Kidney (tissue), 14 donors: Measurements from ENCODE around the gene ZNF423. TPM values are rescaled to one million over a fixed set of nuclear protein-coding genes. Genes with fewer than 3 reads are reported as not detected.

Experiments used
- DNase-seq, 5 donors: peaks; one replicate each; pipeline ENCODE4 v3.0.0-alpha.2; 2013 to 2020
- FAIRE-seq: peaks from 2 replicates; lab custom pipeline; 2012; peaks lifted over from hg19 to GRCh38; lab: Jason Lieb, UNC
- H3K27ac ChIP-seq, 2 donors: one replicate each; pipeline ENCODE4 v1.7.0; 2013; ENCODE audit warnings: low read depth in 2 of 2, low read length in 2 of 2, inconsistent platforms in 1 of 2
- H3K27me3 ChIP-seq: one replicate; pipeline ENCODE4 v1.7.1; 2013; ENCODE audit warnings: low read length, inconsistent platforms; ENCODE audit not compliant: control insufficient read depth, insufficient read depth
- H3K36me3 ChIP-seq, 3 donors: one replicate each; pipeline versions ENCODE4 v1.7.0 to v1.7.1; 2013; ENCODE audit warnings: low read length in 3 of 3, control low read depth in 1 of 3, inconsistent platforms in 1 of 3; ENCODE audit not compliant: insufficient read depth in 3 of 3, control insufficient read depth in 2 of 3
- H3K4me1 ChIP-seq, 3 donors: one replicate each; pipeline versions ENCODE4 v1.7.0 to v1.7.1; 2013; ENCODE audit warnings: low read length in 3 of 3, inconsistent platforms in 1 of 3, low read depth in 1 of 3; ENCODE audit not compliant: control insufficient read depth in 2 of 3, insufficient read depth in 2 of 3
- H3K4me3 ChIP-seq, 3 donors: one replicate each; pipeline versions ENCODE4 v1.7.0 to v1.8.1; 2013; ENCODE audit warnings: low read length in 3 of 3, control low read depth in 1 of 3, inconsistent platforms in 1 of 3
- H3K9ac ChIP-seq, 3 donors: one replicate each; pipeline versions ENCODE4 v1.7.0 to v1.7.1; 2013; ENCODE audit warnings: low read length in 3 of 3, control low read depth in 1 of 3, inconsistent platforms in 1 of 3
- H3K9me3 ChIP-seq, 3 donors: one replicate each; pipeline versions ENCODE4 v1.7.0 to v1.7.1; 2013; ENCODE audit warnings: low read length in 3 of 3, control low read depth in 1 of 3, inconsistent platforms in 1 of 3; ENCODE audit not compliant: control insufficient read depth in 2 of 3, insufficient read depth in 1 of 3
- intact Hi-C: fragments of 100-400 bp; cut with DNase I; formaldehyde crosslinking; loops from one replicate; pipeline ENCODE4 v1.11.1; 2022
- polyA plus RNA-seq: library from polyadenylated mRNA; stranded (reverse); fragments of 350-450 nt; fragmentation: Illumina TruSeq; extraction: RNeasy Lipid Tissue Mini Kit (QIAGEN cat#74804); gene quantifications from one replicate; pipeline ENCODE4 v1.2.3, GENCODE V29; 2014; ENCODE audit warnings: low read depth, low replicate concordance; ENCODE audit not compliant: insufficient read depth
- total RNA-seq: library from RNA; stranded (reverse); fragmentation: NEBNext Ultra II Directional; extraction: Animal tissue kit (Norgen Biotek cat#: 25700); gene quantifications from one replicate; pipeline ENCODE4 v1.2.1, GENCODE V29; 2021
- TF ChIP-seq, protein P1 (sequence below): IDR thresholded peaks from 3 replicates; pipeline ENCODE4 v1.5.1; 2012; ENCODE audit warnings: mild to moderate bottlenecking, moderate library complexity, borderline replicate concordance; ENCODE audit not compliant: insufficient read depth; ENCODE audit errors: extremely low read depth
- donor health status: control.
- donor health status: control.
- donor health status: control.
- donor health status: control.
- donor health status: control.
- donor health status: DM: yes; HTN: yes; CAD: no.
- donor health status: Normal renal cell carcinoma (clear cell type).

Gene ZNF423
- total and polyA plus RNA-seq, 2 donors from 2014 or later: 2.0 to 8.4 TPM

DNA sequence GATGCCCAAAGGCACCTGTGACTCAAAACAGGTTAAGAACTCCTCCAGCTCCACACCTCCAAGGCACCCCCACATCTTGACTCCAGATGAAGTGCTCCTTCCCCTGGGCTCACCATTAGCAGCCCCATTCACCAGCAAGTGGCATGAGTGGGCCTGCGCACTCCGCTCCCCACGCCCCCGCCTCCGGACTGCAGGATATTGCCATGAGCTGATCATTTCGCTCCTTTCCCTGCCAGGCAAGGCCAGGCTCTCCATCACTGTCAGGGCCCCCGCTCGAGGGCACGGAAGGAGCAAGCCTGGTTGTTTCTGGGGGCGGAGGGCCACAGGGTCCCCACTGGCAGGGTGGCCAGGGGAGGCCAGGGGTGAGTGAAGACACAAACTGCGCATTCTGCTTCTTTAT lies 69.9 kb downstream of the ZNF423 start:
- H3K4me3 ChIP-seq: no peak overlapping the region
- no peak overlapping the region for H3K9ac ChIP-seq
- H3K36me3 ChIP-seq: no peaks in the 10 kb centered on the region
- no peaks in the 10 kb centered on the region for H3K4me1 ChIP-seq
- FAIRE-seq: no peak
- intact Hi-C loops: no loop called here
- no peak for DNase-seq
- H3K27me3 ChIP-seq: no peaks in the 10 kb centered on the region
- no peak overlapping the region for H3K27ac ChIP-seq
- TF ChIP-seq, protein P1, sequence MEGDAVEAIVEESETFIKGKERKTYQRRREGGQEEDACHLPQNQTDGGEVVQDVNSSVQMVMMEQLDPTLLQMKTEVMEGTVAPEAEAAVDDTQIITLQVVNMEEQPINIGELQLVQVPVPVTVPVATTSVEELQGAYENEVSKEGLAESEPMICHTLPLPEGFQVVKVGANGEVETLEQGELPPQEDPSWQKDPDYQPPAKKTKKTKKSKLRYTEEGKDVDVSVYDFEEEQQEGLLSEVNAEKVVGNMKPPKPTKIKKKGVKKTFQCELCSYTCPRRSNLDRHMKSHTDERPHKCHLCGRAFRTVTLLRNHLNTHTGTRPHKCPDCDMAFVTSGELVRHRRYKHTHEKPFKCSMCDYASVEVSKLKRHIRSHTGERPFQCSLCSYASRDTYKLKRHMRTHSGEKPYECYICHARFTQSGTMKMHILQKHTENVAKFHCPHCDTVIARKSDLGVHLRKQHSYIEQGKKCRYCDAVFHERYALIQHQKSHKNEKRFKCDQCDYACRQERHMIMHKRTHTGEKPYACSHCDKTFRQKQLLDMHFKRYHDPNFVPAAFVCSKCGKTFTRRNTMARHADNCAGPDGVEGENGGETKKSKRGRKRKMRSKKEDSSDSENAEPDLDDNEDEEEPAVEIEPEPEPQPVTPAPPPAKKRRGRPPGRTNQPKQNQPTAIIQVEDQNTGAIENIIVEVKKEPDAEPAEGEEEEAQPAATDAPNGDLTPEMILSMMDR: no peak
- no peaks in the 10 kb centered on the region for H3K9me3 ChIP-seq

DNA sequence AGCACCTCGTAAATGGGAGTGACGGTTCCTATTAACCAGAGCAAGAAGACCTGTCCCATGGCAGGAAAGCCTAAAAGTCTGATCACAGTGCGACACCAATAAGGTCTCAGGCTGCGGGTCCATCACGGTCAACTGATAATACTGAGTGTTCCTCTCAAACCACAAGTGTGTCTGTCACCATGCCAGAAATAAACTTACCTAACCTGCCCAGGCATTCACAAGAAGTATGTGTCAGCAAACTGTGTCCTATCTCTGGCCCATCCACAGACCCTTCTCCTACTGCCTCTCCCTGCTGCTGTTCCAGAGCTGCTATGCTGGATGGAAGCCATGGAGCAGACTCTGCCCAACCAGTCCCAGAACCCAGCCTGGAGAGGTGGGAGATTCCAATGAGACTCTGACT lies 73.5 kb downstream of the ZNF423 start:
- Histone ChIP-seq H3K36me3 (no peaks in the 10 kb centered on the region), H3K27me3 (no peaks in the 10 kb centered on the region), H3K9me3 (no peaks in the 10 kb centered on the region), H3K4me1 (no peaks in the 10 kb centered on the region), H3K9ac (no peak overlapping the region), H3K27ac (no peak overlapping the region), H3K4me3 (no peak overlapping the region)
- DNase-seq: no peak
- TF ChIP-seq, protein P1: no peak
- no peak for FAIRE-seq
- intact Hi-C loops: no loop called here

DNA sequence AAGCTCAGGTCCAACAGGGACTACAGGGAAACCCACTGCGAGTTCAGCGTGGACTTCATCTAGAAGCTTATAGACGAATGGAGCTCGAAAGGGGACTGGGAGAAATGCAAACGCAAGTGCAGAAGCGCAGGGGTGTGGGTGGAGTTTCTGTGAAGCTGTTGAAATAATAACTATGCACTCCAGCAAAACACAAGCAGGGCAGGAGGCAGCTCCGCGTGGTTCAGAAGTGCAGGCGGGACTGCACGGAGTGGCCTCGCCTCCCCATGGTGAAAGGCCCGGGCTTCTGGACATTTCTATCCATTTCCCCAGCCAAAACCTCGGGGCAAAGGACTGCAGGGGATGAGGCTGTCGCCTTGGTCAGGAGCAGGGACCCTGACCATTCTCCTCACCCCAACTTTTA lies 74.5 kb downstream of the ZNF423 start:
- Histone ChIP-seq H3K4me3 (no peak overlapping the region), H3K27me3 (no peaks in the 10 kb centered on the region), H3K27ac (no peak overlapping the region), H3K9me3 (no peaks in the 10 kb centered on the region), H3K36me3 (no peaks in the 10 kb centered on the region), H3K9ac (no peak overlapping the region), H3K4me1 (peaks cover 0 to 3% (median 0%) of the 10 kb centered on the region in 3 donors)
- TF ChIP-seq, protein P1: no peak
- FAIRE-seq (no peak), DNase-seq (no peak)
- intact Hi-C loops: no loop called here

DNA sequence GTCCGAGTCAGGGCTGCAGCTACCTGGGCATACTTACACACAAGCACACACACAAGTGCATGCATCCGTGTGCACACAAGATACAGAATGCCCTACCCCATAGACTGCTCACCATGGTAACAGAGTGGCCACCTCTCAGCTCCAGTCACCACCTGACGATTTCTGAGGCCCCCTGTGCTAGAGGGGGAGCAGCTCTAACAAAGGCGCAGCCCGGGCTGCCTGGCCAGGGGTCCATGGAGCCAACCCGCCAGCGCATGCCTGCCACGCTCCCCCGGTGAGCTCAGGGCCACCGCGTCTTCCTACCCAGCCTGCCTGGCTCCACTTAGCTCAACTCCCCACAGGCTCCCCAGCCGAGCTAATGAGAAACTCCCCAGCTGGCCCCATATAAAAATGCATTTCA lies 75.5 kb downstream of the ZNF423 start:
- Histone ChIP-seq H3K4me3 (no peak overlapping the region), H3K27ac (no peak overlapping the region), H3K36me3 (no peaks in the 10 kb centered on the region), H3K27me3 (no peaks in the 10 kb centered on the region), H3K9ac (no peak overlapping the region), H3K4me1 (peaks cover 0 to 7% (median 0%) of the 10 kb centered on the region in 3 donors), H3K9me3 (no peaks in the 10 kb centered on the region)
- FAIRE-seq (no peak), DNase-seq (peak in 4 of 5 donors; percentile 34 to 61 (median 49))
- intact Hi-C loops: no loop called here
- TF ChIP-seq, protein P1: no peak
